Skeletal muscle satellite cell (primary cell): ENCODE results near the gene ZNF189.
A peak's percentile ranks its signal among the peaks of the same experiment; 100 is the strongest.

Experiments
- H3K27me3 ChIP-seq: 2 replicates; pipeline ENCODE4 v1.7.0; 2013; ENCODE audit warnings: low read length; ENCODE audit not compliant: control insufficient read depth, insufficient read depth
- H3K36me3 ChIP-seq: 2 replicates; pipeline ENCODE4 v1.7.0; 2013; ENCODE audit warnings: mild to moderate bottlenecking, control low read depth, low read length; ENCODE audit not compliant: insufficient read depth
- H3K4me1 ChIP-seq: 2 replicates; pipeline ENCODE4 v1.7.0; 2013; ENCODE audit warnings: low read length; ENCODE audit not compliant: control insufficient read depth, insufficient read depth
- H3K4me2 ChIP-seq: 2 replicates; pipeline ENCODE4 v1.7.0; 2013; ENCODE audit warnings: mild to moderate bottlenecking, low read length
- H3K4me3 ChIP-seq: 2 replicates; pipeline ENCODE4 v1.7.0; 2013; ENCODE audit warnings: low read length
- H3K9ac ChIP-seq: 2 replicates; pipeline ENCODE4 v1.7.0; 2013; ENCODE audit warnings: mild to moderate bottlenecking, low read depth, low read length, moderate library complexity
- H3K9me3 ChIP-seq: replicated peaks from 2 replicates; pipeline ENCODE4 v1.7.0; 2013; ENCODE audit warnings: mild to moderate bottlenecking, control low read depth, low read length

ZNF189 gene

DNA sequence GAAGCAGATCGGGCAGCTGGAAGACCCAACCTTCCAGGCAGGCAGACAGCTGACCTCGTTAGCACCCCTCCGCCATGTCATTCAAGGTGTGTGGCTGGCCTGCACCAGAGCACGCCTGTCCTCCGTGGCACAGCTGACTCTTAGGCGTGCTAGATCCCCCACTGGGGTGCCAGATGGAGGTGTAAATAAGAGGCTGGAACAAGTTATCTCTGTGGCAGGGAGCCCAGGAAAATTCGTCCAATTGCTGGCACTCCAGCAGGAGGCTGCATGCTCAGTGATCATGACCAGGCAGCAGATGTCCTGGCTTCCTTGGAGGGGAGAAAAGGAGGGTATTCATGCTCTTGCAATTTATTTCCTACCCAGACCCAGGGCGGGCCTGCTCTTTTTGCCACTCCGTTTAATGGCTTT, 44.7 kb downstream of the ZNF189 start:
- peaks cover 58% of the 10 kb centered on the region for H3K27me3 ChIP-seq
- no peaks in the 10 kb centered on the region for H3K4me1 ChIP-seq
- H3K36me3 ChIP-seq = no peaks in the 10 kb centered on the region
- no peaks in the 10 kb centered on the region for H3K9me3 ChIP-seq
- no peak overlapping the region for H3K4me3 ChIP-seq
- no peak overlapping the region for H3K9ac ChIP-seq
- no peak overlapping the region for H3K4me2 ChIP-seq

DNA sequence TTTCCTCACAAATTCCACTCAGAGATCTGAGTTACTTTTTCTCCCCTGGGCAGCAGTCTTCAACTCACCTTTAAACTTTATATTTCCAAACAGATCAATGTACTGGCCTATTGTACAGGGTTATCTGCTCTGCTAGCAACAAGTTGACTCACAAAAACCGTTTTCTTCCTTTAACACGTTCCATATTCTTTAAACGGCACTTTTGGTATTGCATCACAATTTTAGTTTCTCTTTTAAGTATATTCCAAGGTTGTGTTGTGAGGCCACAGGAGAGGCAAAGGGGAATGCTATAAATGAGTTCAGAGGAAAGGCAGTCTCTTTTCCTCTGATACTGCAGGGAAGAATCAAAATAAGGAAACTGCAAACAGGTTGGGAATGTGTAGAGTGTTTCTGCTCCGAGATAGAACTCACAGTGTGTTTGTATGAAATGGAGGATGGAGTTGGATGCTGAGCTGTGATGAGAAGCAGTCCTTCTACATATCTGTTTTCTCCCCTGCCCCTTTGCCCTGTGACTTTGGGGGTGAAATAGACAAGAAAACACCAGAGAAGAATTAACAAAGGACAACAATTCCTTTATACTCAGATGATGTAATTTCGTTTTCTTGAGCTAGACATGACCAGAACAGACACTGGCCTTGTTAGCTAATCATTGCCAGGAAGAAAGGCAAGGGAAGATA, 46.8 kb downstream of the ZNF189 start:
- no peaks in the 10 kb centered on the region for H3K9me3 ChIP-seq
- no peak overlapping the region for H3K9ac ChIP-seq
- no peak overlapping the region for H3K4me2 ChIP-seq
- H3K36me3 ChIP-seq = no peaks in the 10 kb centered on the region
- H3K4me1 ChIP-seq = peaks cover 3% of the 10 kb centered on the region
- H3K27me3 ChIP-seq = peaks cover 51% of the 10 kb centered on the region
- H3K4me3 ChIP-seq = no peak overlapping the region

DNA sequence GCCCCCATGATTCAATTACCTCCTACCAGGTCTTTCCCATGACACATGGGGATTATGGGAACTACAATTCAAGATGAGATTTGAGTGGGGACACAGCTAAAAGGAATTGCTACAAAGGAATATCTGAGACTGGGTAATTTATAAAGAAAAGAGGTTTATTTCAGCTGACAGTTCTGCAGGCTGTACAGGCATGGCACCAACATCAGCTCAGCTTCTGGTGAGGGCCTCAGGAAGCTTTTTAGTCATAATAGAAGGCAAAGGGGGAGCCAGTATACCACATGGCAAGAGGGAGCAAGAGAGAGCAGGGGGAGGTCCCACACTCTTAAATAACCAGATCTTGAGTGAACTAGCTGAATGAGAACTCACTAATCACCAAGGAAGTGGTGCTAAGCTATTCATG, 48.1 kb downstream of the ZNF189 start:
- Histone ChIP-seq H3K4me2 (no peak overlapping the region), H3K4me3 (no peak overlapping the region), H3K9ac (no peak overlapping the region), H3K27me3 (peaks cover 54% of the 10 kb centered on the region), H3K4me1 (peaks cover 3% of the 10 kb centered on the region), H3K9me3 (no peaks in the 10 kb centered on the region), H3K36me3 (no peaks in the 10 kb centered on the region)

DNA sequence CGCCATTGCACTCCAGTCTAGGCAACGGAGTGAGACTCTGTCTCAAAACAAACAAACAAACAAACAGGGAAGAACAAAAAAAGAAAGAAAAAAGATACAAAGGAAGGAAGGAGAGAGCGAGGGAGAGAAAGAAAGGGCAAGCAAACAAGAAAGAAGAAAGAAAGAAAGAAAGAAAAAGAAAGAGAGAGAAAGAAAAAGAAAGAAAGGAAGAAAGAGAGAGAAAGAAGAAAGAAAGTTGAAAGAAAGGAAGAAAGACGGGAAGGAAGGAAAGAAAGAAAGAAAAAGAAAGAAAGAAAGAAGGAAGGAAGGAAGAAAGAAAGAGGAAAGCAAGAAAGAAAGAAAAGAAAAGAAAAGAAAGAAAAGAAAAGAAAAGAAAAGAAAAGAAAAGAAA, 50.0 kb downstream of the ZNF189 start:
- Histone ChIP-seq H3K9me3 (no peaks in the 10 kb centered on the region), H3K27me3 (peaks cover 41% of the 10 kb centered on the region), H3K4me1 (peaks cover 3% of the 10 kb centered on the region), H3K36me3 (no peaks in the 10 kb centered on the region), H3K4me2 (peak overlapping the region; percentile 88), H3K4me3 (no peak overlapping the region), H3K9ac (no peak overlapping the region)

DNA sequence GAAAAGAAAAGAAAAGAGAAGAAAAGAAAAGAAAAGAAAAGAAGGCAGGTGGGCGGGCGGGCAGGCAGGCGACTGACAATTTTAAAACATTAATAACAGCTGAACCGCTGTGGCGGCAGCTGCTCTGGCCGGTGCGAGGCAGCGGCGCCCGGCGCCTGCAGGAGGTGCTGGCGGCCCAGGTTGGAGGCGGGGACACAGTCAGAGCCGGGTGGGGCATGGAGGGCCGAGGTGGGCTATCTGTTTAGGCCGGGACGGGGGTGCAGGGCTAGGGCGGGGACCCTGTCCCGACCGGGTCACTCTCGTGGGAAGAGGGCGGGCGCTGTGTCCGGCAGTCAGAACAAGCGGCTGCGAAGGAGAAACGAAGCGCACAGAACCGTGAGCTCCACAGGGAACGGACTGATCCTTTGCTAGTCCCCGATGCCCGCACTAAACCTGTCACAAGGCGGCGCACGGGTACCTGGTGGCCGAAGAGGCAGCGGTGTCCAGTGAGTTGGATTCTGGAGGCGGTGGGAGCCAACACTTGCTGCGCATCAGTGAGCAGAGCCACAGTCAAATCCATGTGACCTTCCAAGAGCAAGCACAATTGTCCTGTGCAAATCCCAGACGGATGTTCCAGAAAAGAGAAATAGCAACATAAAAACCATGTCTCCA, 50.5 kb downstream of the ZNF189 start:
- peak overlapping the region; percentile 75 for H3K4me3 ChIP-seq
- H3K4me2 ChIP-seq = peak overlapping the region; percentile 88
- H3K27me3 ChIP-seq = peaks cover 41% of the 10 kb centered on the region

DNA sequence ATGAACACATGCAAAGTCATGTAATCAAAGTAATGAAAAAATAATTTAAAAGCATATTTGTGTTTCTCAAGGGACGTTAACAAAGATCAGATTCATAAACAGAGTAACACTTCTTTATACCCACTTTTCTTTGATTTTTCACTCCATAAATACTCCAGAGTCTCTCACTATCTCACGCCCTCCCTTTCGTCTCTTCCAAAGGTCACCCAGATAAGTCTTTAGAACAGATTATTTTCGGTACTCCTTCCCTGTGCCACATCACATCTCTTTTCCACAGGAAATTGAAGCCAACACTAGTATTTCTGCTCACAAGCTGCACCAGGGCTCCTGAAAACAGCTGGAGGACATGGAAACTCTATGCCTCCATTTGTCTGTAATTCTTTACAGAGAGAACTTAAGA, 52.3 kb downstream of the ZNF189 start:
- Histone ChIP-seq H3K4me1 (peaks cover 3% of the 10 kb centered on the region), H3K4me2 (no peak overlapping the region), H3K36me3 (no peaks in the 10 kb centered on the region), H3K9me3 (no peaks in the 10 kb centered on the region), H3K9ac (no peak overlapping the region), H3K4me3 (no peak overlapping the region), H3K27me3 (peaks cover 25% of the 10 kb centered on the region)

More for the DNA sequence above, 50.5 kb downstream of the ZNF189 start:
- H3K36me3 ChIP-seq = no peaks in the 10 kb centered on the region
- no peaks in the 10 kb centered on the region for H3K9me3 ChIP-seq
- H3K9ac ChIP-seq = peak overlapping the region; percentile 33
- H3K4me1 ChIP-seq = peaks cover 3% of the 10 kb centered on the region

DNA sequence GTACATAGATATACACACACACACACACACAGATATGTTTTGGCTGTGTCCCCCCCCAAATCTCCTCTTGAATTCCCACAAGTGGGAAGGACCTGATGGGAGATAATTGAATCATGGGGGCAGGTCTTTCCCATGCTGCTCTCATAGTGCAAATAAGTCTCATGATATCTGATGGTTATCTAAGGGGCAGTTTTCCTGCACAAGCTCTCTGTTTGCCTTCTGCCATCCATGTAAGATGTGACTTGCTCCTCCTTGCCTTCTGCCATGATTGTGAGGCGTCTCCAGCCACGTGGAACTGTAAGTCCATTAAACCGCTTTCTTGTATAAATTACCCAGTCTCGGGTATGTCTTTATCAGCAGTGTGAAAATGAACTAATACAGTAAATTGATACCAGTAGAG, 52.8 kb downstream of the ZNF189 start:
- H3K36me3 ChIP-seq = no peaks in the 10 kb centered on the region
- peaks cover 3% of the 10 kb centered on the region for H3K4me1 ChIP-seq
- no peak overlapping the region for H3K9ac ChIP-seq
- H3K27me3 ChIP-seq = peaks cover 19% of the 10 kb centered on the region
- no peak overlapping the region for H3K4me3 ChIP-seq
- no peaks in the 10 kb centered on the region for H3K9me3 ChIP-seq
- no peak overlapping the region for H3K4me2 ChIP-seq

DNA sequence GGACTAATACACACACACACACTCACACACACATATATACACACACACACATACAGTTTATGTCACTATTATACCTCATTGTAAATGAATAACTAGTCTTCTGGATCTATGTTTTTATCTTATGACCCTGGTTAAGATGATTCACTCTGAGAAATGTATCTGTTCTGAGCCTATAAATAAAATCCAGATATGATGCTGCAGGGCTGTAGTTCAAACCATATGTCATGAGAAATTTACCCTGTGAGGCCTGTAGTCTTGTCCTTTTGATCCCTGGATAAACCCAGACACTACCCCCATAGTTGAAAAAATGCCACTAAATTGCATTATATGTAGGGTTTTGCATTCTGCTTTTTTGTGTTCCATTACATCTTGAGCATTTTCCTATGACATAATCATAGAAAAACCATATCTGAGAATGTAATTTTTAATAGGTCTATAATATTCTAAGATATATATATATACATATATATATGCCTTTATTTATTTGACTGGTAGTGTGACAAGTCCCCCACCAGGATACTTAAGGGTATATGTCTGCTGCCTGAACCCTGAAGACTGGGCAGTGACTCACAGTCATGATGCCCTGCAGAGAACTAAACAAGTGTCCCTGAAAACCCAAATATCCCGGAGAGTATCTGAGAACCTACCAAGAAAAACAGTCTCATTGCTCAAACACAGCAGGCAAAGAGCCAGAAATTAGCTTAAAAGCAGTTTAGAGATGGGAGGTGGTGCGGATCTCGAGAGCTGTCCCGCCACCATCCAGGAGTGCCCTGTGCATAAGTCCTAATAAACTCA, 55.3 kb downstream of the ZNF189 start:
- no peak overlapping the region for H3K4me3 ChIP-seq
- no peaks in the 10 kb centered on the region for H3K36me3 ChIP-seq
- H3K9me3 ChIP-seq = no peaks in the 10 kb centered on the region
- H3K9ac ChIP-seq = no peak overlapping the region
- peaks cover 3% of the 10 kb centered on the region for H3K4me1 ChIP-seq
- peaks cover 16% of the 10 kb centered on the region for H3K27me3 ChIP-seq
- H3K4me2 ChIP-seq = no peak overlapping the region

DNA sequence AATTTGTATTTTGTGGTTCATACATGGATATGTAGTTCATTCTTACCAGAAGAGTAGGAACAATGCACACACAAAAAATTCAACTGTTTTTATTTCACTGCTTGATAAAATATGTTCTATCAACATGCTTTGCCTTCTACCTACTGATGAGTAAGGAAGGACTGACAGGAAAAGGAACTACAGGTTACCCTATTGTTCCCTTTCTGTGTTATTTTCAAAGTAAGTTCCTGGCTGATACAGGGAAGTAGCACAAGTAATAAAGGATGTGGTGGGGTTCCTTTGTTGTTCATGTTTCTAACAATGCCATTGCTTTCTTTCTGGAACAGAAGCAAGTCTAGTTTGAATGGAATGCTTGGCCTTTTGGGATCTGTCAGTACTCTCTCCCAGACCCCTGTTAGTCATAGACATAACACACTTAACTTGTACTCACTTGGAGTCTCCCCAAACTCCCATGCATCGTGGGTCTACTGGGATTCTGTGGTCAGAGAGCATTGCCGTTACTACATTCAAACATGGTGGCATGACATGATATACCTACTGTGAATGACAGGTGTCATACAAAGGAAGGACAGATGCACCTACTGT, 57.1 kb downstream of the ZNF189 start:
- no peaks in the 10 kb centered on the region for H3K4me1 ChIP-seq
- H3K9me3 ChIP-seq = no peaks in the 10 kb centered on the region

DNA sequence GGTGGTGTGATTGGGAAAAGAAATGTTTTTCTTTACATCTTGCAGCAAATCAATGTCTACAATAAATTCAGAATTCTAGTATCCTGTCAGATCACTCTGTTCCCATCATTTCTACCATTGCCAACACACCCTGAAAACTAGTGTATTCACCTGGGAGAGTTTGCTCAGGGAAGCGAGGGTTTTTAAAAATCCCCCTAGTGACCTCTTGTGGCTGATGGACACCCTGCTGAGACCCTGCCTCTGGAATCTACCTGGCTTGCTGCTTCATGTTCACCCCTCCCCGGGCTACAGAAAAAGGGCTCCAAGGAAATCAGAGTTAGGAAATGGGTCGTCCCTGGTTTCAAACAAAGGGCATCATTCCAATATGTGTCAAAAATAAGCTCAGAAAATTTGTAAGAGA, 58.4 kb downstream of the ZNF189 start:
- H3K9ac ChIP-seq = no peak overlapping the region
- H3K9me3 ChIP-seq = no peaks in the 10 kb centered on the region
- H3K4me3 ChIP-seq = no peak overlapping the region
- H3K4me1 ChIP-seq = no peaks in the 10 kb centered on the region
- peaks cover 5% of the 10 kb centered on the region for H3K27me3 ChIP-seq
- no peaks in the 10 kb centered on the region for H3K36me3 ChIP-seq
- no peak overlapping the region for H3K4me2 ChIP-seq

More for the DNA sequence above, 57.1 kb downstream of the ZNF189 start:
- H3K27me3 ChIP-seq = peaks cover 11% of the 10 kb centered on the region
- no peaks in the 10 kb centered on the region for H3K36me3 ChIP-seq
- H3K4me3 ChIP-seq = no peak overlapping the region
- H3K9ac ChIP-seq = no peak overlapping the region
- H3K4me2 ChIP-seq = no peak overlapping the region

DNA sequence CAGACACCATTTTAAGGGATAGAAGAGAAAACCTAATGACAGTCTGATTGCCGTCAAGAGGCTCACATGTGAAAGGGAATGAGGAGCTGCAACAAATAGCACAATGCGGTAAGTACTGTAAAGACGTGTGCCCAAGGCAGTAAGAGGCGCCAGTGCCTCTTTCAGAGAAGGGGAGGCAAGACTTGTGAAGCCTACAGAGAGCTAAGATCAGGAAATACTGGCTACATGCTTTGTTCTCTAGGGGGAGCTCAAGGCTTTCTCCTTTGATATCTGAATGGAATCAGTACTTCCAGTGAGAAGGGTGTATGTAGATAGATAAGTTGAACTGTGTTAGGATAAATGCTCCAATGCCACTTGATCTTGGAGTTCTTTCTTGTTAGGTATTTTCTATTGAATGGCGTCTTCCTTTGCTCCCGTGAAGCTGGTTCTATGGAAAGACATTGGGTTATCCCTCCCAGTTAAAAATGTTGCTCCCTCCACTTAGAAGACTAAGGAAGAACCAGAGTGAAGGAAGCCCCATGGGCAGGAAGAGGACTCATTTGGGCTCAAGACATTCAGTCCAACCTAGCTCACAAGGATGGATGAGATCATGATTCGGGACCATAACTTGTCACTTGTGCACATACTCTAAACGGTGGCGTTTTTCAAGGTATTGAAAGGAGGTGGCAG, 60.4 kb downstream of the ZNF189 start:
- Histone ChIP-seq H3K4me1 (no peaks in the 10 kb centered on the region), H3K36me3 (no peaks in the 10 kb centered on the region), H3K9me3 (no peaks in the 10 kb centered on the region), H3K27me3 (peaks cover 5% of the 10 kb centered on the region), H3K4me2 (no peak overlapping the region), H3K9ac (no peak overlapping the region), H3K4me3 (no peak overlapping the region)
